ENCODE measurements around the gene PARD6B.
A peak's percentile ranks its signal among the peaks of the same experiment; 100 is the strongest.
"Not testable (repeated sequence)": the region's sequence is repeated elsewhere in the genome, so short reads cannot be mapped to it uniquely, and the experiment has no call there.

The PARD6B gene

GRCh38 chr20:50731055-50731929 is at the start of gene PARD6B:
Gene PARD6B, plus strand, starts transcription at chr20:50731580. Its CDS starts 207 bp downstream, at chr20:50731787.
- DNase-seq, result peak; percentile 99 to 100 (median 100)

GRCh38 chr20:50682065-50682464 is 49.3 kb upstream of the PARD6B start:
- no peak for DNase-seq

- no peak for DNase-seq
These were observed 48.3 kb upstream of the PARD6B start for GRCh38 chr20:50682947-50683530.

- DNase-seq, result no peak
These were observed 47.8 kb upstream of the PARD6B start for GRCh38 chr20:50683570-50683969.

GRCh38 chr20:50686821-50687220 is 44.6 kb upstream of the PARD6B start:
- DNase-seq, result no peak

GRCh38 chr20:50688256-50688975 is 43.0 kb upstream of the PARD6B start:
- DNase-seq, result no peak

GRCh38 chr20:50689864-50690649 is 41.3 kb upstream of the PARD6B start:
- DNase-seq, result peak in 1 of 3 experiments; percentile 30

- DNase-seq, result peak in 2 of 3 experiments; percentile 31 to 63
These were observed 40.5 kb upstream of the PARD6B start, which contains the start of gene RIPOR3 for GRCh38 chr20:50690650-50691572. Gene RIPOR3, minus strand, starts transcription at chr20:50691542. Its CDS starts 414 bp downstream, at chr20:50691128.

GRCh38 chr20:50691573-50692551 is 39.5 kb upstream of the PARD6B start:
- DNase-seq, result peak in 1 of 3 experiments; percentile 31

- no peak for DNase-seq
These were observed 38.8 kb upstream of the PARD6B start for GRCh38 chr20:50692552-50692933.

GRCh38 chr20:50693001-50693400 is 38.4 kb upstream of the PARD6B start:
- no peak for DNase-seq

GRCh38 chr20:50694379-50695134 is 36.8 kb upstream of the PARD6B start:
- no peak for DNase-seq

- no peak for DNase-seq
These were observed 36.1 kb upstream of the PARD6B start for GRCh38 chr20:50695135-50695872.

- DNase-seq, result not testable (repeated sequence)
These were observed 33.1 kb upstream of the PARD6B start for GRCh38 chr20:50698255-50698654.

- DNase-seq, result no peak
These were observed 31.7 kb upstream of the PARD6B start for GRCh38 chr20:50699688-50700087.

GRCh38 chr20:50701041-50701963 is 30.1 kb upstream of the PARD6B start:
- DNase-seq, result peak in 1 of 3 experiments; percentile 59

GRCh38 chr20:50703651-50704438 is 27.5 kb upstream of the PARD6B start:
- DNase-seq, result not testable (repeated sequence)
